B cell (primary cell): Measurements from ENCODE around the gene CNTNAP1. TPM values are rescaled to one million over a fixed set of nuclear protein-coding genes. Genes with fewer than 3 reads are reported as not detected.
A peak's percentile ranks its signal among the peaks of the same experiment; 100 is the strongest.

Experiments
- ATAC-seq: fragments of 200-7000 bp; cut with Tn5 transposase; one replicate; pipeline ENCODE4 v1.10.0; 2021; ENCODE audit warnings: low read depth, mild to moderate bottlenecking, moderate number of reproducible peaks, moderate library complexity
- CTCF ChIA-PET: fragments of 350-600 bp; sonication (Branson Sonifier 250); formaldehyde crosslinking; loops from one replicate; lab custom pipeline; 2021; ENCODE audit warnings: antibody characterized with exemption, inconsistent platforms; lab: Charles Lee
- POLR2A ChIA-PET: fragments of 350-600 bp; sonication (Branson Sonifier 250); formaldehyde crosslinking; loops from one replicate; lab custom pipeline; 2021; ENCODE audit warnings: antibody characterized with exemption; lab: Charles Lee
- DNase-seq: peaks from one replicate; pipeline ENCODE4 v3.0.0; 2013
- H2AFZ ChIP-seq: 2 replicates; pipeline ENCODE4 v1.6.1; 2012; ENCODE audit warnings: mild to moderate bottlenecking, low read depth, low read length; ENCODE audit not compliant: insufficient read depth, poor library complexity, severe bottlenecking
- H3K27ac ChIP-seq, 2 donors: 1 replicate in 1 of 2; 2 replicates in 1 of 2; pipeline ENCODE4 v1.5.1; 2012 to 2013; ENCODE audit warnings: low read length in 2 of 2, mild to moderate bottlenecking in 2 of 2, moderate library complexity in 1 of 2
- H3K27me3 ChIP-seq, 4 experiments: fragments of 200-600 bp in 1 of 4; sonication (generic) in 1 of 4; replicated peaks in 1 of 4; 1 replicate in 2 of 4; 2 replicates in 2 of 4; pipeline versions ENCODE4 v1.6.1 to v1.7.0; 2013 to 2016; ENCODE audit warnings: low read length in 3 of 4, mild to moderate bottlenecking in 2 of 4, mixed read lengths in 1 of 4, moderate library complexity in 1 of 4; ENCODE audit not compliant: insufficient read depth in 4 of 4, control insufficient read depth in 3 of 4; ENCODE audit errors: control extremely low read depth in 1 of 4
- H3K36me3 ChIP-seq, 2 experiments: replicated peaks in 1 of 2; 1 replicate in 1 of 2; 2 replicates in 1 of 2; pipeline versions ENCODE4 v1.6.1 to v1.7.1; 2013; ENCODE audit warnings: low read length in 1 of 2; ENCODE audit not compliant: insufficient read depth in 2 of 2, control insufficient read depth in 1 of 2; ENCODE audit errors: control extremely low read depth in 1 of 2, extremely low read depth in 1 of 2
- H3K4me1 ChIP-seq, 2 donors: fragments of 200-600 bp in 1 of 2; sonication (generic) in 1 of 2; 1 replicate in 1 of 2; 2 replicates in 1 of 2; pipeline versions ENCODE4 v1.5.1 to v1.6.1; 2013 to 2017; ENCODE audit warnings: low read length in 2 of 2; ENCODE audit not compliant: control insufficient read depth in 2 of 2, insufficient read depth in 2 of 2
- H3K4me2 ChIP-seq: replicated peaks from 2 replicates; pipeline ENCODE3; 2012; ENCODE audit warnings: mild to moderate bottlenecking, low read depth, low read length; ENCODE audit not compliant: poor library complexity, severe bottlenecking
- H3K4me3 ChIP-seq, 5 experiments: fragments of 200-600 bp in 1 of 5; sonication (generic) in 1 of 5; 1 replicate in 3 of 5; 2 replicates in 2 of 5; pipeline versions ENCODE4 v1.5.1 to v1.7.0; 2011 to 2016; ENCODE audit warnings: low read length in 4 of 5, mild to moderate bottlenecking in 4 of 5, low read depth in 2 of 5, control low read depth in 1 of 5, moderate library complexity in 1 of 5; ENCODE audit not compliant: insufficient read depth in 1 of 5; ENCODE audit errors: control extremely low read depth in 1 of 5, extremely low read depth in 1 of 5
- H3K79me2 ChIP-seq: fragments of 200-600 bp; sonication (generic); one replicate; pipeline ENCODE4 v1.6.0; 2016; ENCODE audit warnings: low read length; ENCODE audit not compliant: control insufficient read depth, insufficient read depth
- H3K9ac ChIP-seq: fragments of 200-600 bp; sonication (generic); 2 replicates; pipeline ENCODE4 v1.6.1; 2017; ENCODE audit warnings: mild to moderate bottlenecking, low read length, moderate library complexity
- H3K9me3 ChIP-seq, 3 donors: one replicate each; pipeline versions ENCODE4 v1.6.1 to v1.7.1; 2013; ENCODE audit warnings: low read length in 2 of 3; ENCODE audit not compliant: control insufficient read depth in 2 of 3, insufficient read depth in 1 of 3; ENCODE audit errors: control extremely low read depth in 1 of 3
- H4K20me1 ChIP-seq: 2 replicates; pipeline ENCODE4 v1.6.0; 2012; ENCODE audit warnings: mild to moderate bottlenecking, low read length; ENCODE audit not compliant: insufficient read depth, control insufficient read depth, poor library complexity, severe bottlenecking
- H3K27ac Mint-ChIP-seq: one replicate; pipeline ENCODE4 v1.8.0; 2021; ENCODE audit warnings: mixed read lengths
- H3K27me3 Mint-ChIP-seq: one replicate; pipeline ENCODE4 v1.8.0; 2021; ENCODE audit warnings: mixed read lengths
- H3K4me1 Mint-ChIP-seq: one replicate; pipeline ENCODE4 v1.8.0; 2021; ENCODE audit warnings: mixed read lengths
- H3K4me3 Mint-ChIP-seq: one replicate; pipeline ENCODE4 v1.8.0; 2021; ENCODE audit warnings: mixed read lengths
- H3K9me3 Mint-ChIP-seq: one replicate; pipeline ENCODE4 v1.8.0; 2022; ENCODE audit warnings: mixed read lengths; ENCODE audit not compliant: insufficient read depth
- EZH2 ChIP-seq: IDR thresholded peaks from 2 replicates; pipeline ENCODE4 v1.6.1; 2012; ENCODE audit warnings: borderline replicate concordance, low read depth, mild to moderate bottlenecking, moderate library complexity, low read length; ENCODE audit not compliant: insufficient read depth, poor library complexity, severe bottlenecking
- WGBS: methylation state at CpG from one replicate; pipeline ENCODE4 v1.1.5; 2013; ENCODE audit warnings: missing lambda C conversion rate; ENCODE audit not compliant: insufficient coverage; 5-methylcytosine and 5-hydroxymethylcytosine counted together
- intact Hi-C: fragments of 100-400 bp; cut with micrococcal nuclease; formaldehyde crosslinking; loops from one replicate; pipeline ENCODE4 v1.10.0; 2022
- polyA plus RNA-seq: library from polyadenylated mRNA; depleted of rRNA; stranded (reverse); fragments of >200 nt; gene quantifications from 2 replicates; pipeline ENCODE4 v1.2.3, GENCODE V29; 2012
- total RNA-seq, 2 donors: library from RNA; stranded (reverse); fragments of 120-200 nt in 1 of 2; gene quantifications; 1 replicate in 1 of 2; 2 replicates in 1 of 2; pipeline versions ENCODE4 v1.2.3 to v1.2.4, GENCODE V29; 2013 to 2022
- TF ChIP-seq, protein P1 (sequence below): fragments of 200-600 bp; IDR thresholded peaks from one replicate; pipeline ENCODE4 v1.8.0; 2022; ENCODE audit warnings: antibody characterized with exemption, mild to moderate bottlenecking

The CNTNAP1 gene
- total and polyA plus RNA-seq, 2 donors (not counting 1 experiment from before 2014, with no cell fraction given): 3.5 to 4.7 TPM

DNA sequence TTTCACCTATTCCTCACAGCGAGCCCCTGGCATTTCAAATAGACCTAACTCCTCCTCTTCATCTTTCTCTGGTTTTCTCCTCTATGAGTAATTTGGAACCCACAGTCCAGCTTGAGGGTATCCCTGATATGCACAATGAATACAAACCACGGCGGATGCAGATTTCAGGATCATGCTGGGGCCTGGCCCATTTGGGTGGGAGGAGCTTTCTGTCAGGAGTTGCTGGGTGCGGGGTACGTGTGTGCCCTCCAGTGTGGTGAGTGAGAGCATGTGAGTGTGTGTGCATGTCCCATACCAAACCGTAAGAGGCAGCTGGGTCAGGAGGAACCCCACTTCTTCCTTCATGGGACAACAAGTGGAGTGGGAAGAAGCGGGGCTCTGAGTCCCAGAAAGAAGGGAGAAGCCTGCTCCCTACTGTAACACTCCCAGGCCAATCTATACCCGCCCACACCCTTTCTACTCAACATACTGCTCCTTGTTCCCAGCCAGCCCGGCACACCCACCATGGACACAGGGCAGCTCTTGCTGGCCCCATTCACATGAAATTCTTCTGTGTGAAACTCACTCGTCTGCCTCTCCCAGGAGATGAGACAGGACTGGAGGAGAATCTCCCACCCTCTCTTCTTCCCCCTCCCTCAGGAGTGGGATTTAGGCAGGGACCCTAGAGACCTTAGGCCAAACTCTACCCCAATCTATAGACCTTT lies 18.4 kb downstream of the CNTNAP1 start:
- H3K36me3 ChIP-seq: peaks cover 0 to 40% of the 10 kb centered on the region in 2 experiments
- no peak overlapping the region for H3K4me3 Mint-ChIP-seq
- ChIA-PET CTCF (interaction anchor here (0.6 kb wide), 2 partner anchors 160 to 396 kb away, joined by 3 read pairs; no protein-coding TSS in a partner anchor), POLR2A (interaction anchor here (0.5 kb wide), 1 partner anchor 60 kb away, joined by 11 read pairs; no protein-coding TSS in a partner anchor)
- H3K4me3 ChIP-seq: no peak overlapping the region
- intact Hi-C loops: no loop called here
- WGBS: 98% methylated on average over 6 of the region's 10 CpGs
- DNase-seq: no peak
- no peak for ATAC-seq
- no peak for TF ChIP-seq EZH2
- TF ChIP-seq, protein P1, sequence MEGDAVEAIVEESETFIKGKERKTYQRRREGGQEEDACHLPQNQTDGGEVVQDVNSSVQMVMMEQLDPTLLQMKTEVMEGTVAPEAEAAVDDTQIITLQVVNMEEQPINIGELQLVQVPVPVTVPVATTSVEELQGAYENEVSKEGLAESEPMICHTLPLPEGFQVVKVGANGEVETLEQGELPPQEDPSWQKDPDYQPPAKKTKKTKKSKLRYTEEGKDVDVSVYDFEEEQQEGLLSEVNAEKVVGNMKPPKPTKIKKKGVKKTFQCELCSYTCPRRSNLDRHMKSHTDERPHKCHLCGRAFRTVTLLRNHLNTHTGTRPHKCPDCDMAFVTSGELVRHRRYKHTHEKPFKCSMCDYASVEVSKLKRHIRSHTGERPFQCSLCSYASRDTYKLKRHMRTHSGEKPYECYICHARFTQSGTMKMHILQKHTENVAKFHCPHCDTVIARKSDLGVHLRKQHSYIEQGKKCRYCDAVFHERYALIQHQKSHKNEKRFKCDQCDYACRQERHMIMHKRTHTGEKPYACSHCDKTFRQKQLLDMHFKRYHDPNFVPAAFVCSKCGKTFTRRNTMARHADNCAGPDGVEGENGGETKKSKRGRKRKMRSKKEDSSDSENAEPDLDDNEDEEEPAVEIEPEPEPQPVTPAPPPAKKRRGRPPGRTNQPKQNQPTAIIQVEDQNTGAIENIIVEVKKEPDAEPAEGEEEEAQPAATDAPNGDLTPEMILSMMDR: no peak
- no peaks in the 10 kb centered on the region for H3K27me3 Mint-ChIP-seq
- no peak overlapping the region for H2AFZ ChIP-seq
- H3K4me2 ChIP-seq: no peak overlapping the region
- no peaks in the 10 kb centered on the region for H3K9me3 ChIP-seq
- H3K9me3 Mint-ChIP-seq: no peaks in the 10 kb centered on the region
- peaks cover 36% of the 10 kb centered on the region for H3K4me1 Mint-ChIP-seq
- no peak overlapping the region for H3K27ac Mint-ChIP-seq
- H3K4me1 ChIP-seq: peaks cover 21 to 46% of the 10 kb centered on the region in 2 donors
- H3K9ac ChIP-seq: no peak overlapping the region
- H3K27me3 ChIP-seq: no peaks in the 10 kb centered on the region
- peaks cover 5% of the 10 kb centered on the region for H3K79me2 ChIP-seq
- H3K27ac ChIP-seq: no peak overlapping the region
- no peaks in the 10 kb centered on the region for H4K20me1 ChIP-seq

DNA sequence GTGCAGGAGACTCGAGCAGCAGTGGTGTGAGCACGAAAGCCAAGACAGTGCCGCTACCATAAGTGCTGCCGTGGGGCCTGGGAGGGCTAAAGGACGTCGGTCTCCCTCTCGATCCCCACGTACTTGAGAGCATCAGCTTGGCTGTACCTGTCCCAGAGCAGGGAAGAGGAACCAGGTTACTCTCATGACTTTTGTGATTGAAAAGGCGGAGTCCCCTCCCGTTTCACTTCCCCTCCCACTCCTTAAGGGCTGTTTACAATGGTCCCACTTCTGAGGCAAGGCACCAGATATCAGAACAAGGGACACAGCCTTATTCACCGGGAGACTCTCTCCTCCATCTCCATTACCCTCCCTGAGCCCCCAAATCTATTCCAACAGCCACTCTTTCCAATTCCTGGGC lies 20.1 kb downstream of the CNTNAP1 start:
- CTCF ChIA-PET: interaction anchor here (1.0 to 1.7 kb wide), 3 partner anchors 61 to 124 kb away, joined by 3 to 6 read pairs (median 4); partner anchors contain the start of gene PSMC3IP

More for the DNA sequence above, 20.1 kb downstream of the CNTNAP1 start:
- Histone ChIP-seq H3K27ac (no peak overlapping the region), H3K4me2 (peak overlapping the region; percentile 31), H2AFZ (no peak overlapping the region), H3K9me3 (no peaks in the 10 kb centered on the region), H4K20me1 (no peaks in the 10 kb centered on the region), H3K4me1 (peaks cover 33 to 63% of the 10 kb centered on the region in 2 donors), H3K79me2 (peaks cover 5% of the 10 kb centered on the region), H3K9ac (no peak overlapping the region), H3K27me3 (no peaks in the 10 kb centered on the region), H3K36me3 (peaks cover 0 to 45% of the 10 kb centered on the region in 2 experiments), H3K4me3 (no peak overlapping the region)
- H3K4me1 Mint-ChIP-seq: peaks cover 45% of the 10 kb centered on the region
- TF ChIP-seq EZH2: no peak
- TF ChIP-seq, protein P1: no peak
- WGBS: 64% methylated on average over 11 of the region's 11 CpGs
- H3K27ac Mint-ChIP-seq: peak overlapping the region; percentile 77
- POLR2A ChIA-PET: no interaction called here
- H3K27me3 Mint-ChIP-seq: no peaks in the 10 kb centered on the region
- peak overlapping the region; percentile 62 for H3K4me3 Mint-ChIP-seq
- intact Hi-C loops: no loop called here
- DNase-seq (peak; percentile 70), ATAC-seq (peak; percentile 41)
- no peaks in the 10 kb centered on the region for H3K9me3 Mint-ChIP-seq
